GM12801 (cell line): Measurements from ENCODE around the gene ANKRD13A.

Experiments used
- CTCF ChIP-seq: IDR thresholded peaks from one replicate; pipeline ENCODE4 v1.5.1; 2011; ENCODE audit warnings: control low read depth; ENCODE audit not compliant: insufficient read length; ENCODE audit errors: extremely low read depth

The ANKRD13A gene

DNA sequence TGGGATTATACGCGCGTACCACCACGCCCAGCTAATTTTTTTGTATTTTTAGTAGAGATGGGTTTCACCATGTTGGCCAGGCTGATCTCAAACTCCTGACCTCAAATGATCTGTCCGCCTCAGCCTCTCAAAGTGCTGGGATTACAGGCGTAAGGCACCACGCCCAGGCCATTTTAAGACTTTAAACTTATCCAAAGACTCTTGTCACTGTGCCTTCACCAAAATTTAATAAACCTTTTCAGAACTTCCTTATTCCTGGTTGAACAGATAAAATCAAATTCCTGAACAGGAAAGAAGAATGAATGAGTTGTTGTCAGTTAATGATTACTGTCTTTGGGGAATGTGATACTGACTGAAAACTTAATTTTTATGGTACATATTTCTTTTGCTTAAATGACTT, 40.9 kb upstream of the ANKRD13A start:
- TF ChIP-seq CTCF, result no peak

DNA sequence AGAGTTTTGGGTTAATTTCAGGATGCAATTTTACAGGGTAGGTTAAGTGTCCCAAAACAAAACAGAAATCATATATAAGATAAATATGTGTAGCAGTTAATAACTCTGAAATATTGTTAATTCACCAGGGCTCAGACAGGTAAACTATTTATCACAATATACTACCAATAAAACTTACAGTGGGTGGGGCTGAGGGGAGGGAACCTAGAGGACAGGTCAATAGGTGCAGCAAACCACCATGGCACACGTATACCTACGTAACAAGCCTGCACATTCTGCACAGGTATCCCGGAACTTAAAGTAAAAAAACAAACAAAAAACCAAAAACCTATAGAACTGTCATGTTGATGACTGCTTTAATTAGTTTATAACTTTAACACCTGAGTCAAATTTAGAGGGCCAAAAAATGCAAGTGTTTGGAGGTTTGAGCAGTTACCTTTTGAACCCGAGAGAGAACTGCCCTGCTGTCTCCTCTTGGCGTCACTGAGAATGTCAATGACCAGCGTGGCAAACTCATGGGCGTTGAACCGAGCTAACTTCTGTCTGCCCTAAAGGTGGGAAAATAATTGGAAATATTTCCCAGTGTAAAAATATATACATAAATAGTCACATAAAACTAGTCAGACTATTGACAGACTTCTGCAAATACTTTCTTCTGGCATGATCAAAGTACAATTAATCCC, 39.7 kb upstream of the ANKRD13A start:
- no peak for TF ChIP-seq CTCF

GRCh38 chr12:109961201-109961600, 38.0 kb upstream of the ANKRD13A start:
- no peak for TF ChIP-seq CTCF

DNA sequence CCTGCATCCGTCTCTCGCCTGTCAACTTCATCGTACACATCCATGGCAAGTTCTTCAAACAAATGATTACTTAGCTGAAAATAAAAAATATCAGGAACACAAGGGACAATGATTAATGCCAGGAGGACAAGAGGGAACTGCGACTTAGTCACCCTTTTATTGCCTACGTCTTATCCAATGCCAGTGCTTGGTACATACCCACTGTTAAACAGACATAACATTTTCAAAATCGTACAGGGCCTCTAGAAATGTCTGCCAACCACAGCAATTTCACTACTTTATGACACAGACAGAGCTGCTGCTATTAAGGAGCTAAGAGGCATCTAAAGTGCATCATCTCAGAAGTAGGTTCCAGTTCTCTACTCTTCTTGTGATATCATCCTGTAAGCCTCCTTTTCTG, 37.6 kb upstream of the ANKRD13A start:
- TF ChIP-seq CTCF, result no peak

DNA sequence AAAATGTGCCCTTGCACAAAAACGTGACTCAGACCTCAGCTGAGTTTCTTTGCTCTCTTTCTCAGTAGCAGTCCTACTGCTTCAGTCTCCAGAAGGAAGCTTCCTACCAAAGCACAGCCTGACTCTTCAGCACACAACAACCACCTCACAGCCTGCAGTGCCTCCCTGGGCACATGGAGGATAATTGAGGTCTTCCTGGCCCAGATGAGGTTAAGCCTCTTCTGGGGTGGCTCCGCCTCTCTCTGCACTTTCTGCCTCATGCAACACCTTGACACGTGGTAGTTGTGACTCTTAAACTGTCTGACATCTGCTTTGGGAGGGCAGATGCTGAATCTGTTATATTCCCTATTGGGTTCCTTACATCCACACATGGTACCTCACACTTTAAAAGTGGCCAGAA, 36.8 kb upstream of the ANKRD13A start:
- TF ChIP-seq CTCF, result no peak

GRCh38 chr12:109963330-109963729, 35.9 kb upstream of the ANKRD13A start:
- no peak for TF ChIP-seq CTCF

GRCh38 chr12:109963743-109964429, 35.3 kb upstream of the ANKRD13A start:
- no peak for TF ChIP-seq CTCF
